Right ventricle myocardium inferior (tissue), 1 donor: ENCODE data around the gene LTF. TPM values are rescaled to one million over a fixed set of nuclear protein-coding genes. Genes with fewer than 3 reads are reported as not detected.
"Not testable (repeated sequence)": the region's sequence is repeated elsewhere in the genome, so short reads cannot be mapped to it uniquely, and the experiment has no call there.

ENCODE experiments used
- ATAC-seq: fragments of 200-7000 bp; cut with Tn5 transposase; one replicate; pipeline ENCODE4 v1.9.1; 2020; ENCODE audit warnings: mild to moderate bottlenecking, moderate library complexity
- DNase-seq: peaks from one replicate; pipeline ENCODE4 v3.0.0; 2021; ENCODE audit errors: missing footprints
- intact Hi-C: fragments of 100-400 bp; cut with DNase I; formaldehyde crosslinking; loops from one replicate; pipeline ENCODE4 v1.11.0; 2022
- total RNA-seq: library from RNA; stranded (reverse); fragmentation: NEBNext Ultra II Directional; extraction: Animal tissue kit (Norgen Biotek cat#: 25700); gene quantifications from one replicate; pipeline ENCODE4 v1.2.1, GENCODE V29; 2021
- donor health status: DM: no; HTN: yes; CAD: no; lungs with severe emphysema.

LTF gene
- total RNA-seq, 1 donor from 2014 or later = 4.8 TPM

- ATAC-seq (no peak), DNase-seq (no peak)
- intact Hi-C loops = no loop called here
Observed at GRCh38 chr3:46406443-46406787, 58.3 kb downstream of the LTF start.

- intact Hi-C loops = no loop called here
- ATAC-seq (no peak), DNase-seq (no peak)
Observed at GRCh38 chr3:46405301-46406019, 59.2 kb downstream of the LTF start.

GRCh38 chr3:46402902-46403301, 61.8 kb downstream of the LTF start:
- intact Hi-C loops, ATAC-seq, DNase-seq: not testable (repeated sequence)

DNA sequence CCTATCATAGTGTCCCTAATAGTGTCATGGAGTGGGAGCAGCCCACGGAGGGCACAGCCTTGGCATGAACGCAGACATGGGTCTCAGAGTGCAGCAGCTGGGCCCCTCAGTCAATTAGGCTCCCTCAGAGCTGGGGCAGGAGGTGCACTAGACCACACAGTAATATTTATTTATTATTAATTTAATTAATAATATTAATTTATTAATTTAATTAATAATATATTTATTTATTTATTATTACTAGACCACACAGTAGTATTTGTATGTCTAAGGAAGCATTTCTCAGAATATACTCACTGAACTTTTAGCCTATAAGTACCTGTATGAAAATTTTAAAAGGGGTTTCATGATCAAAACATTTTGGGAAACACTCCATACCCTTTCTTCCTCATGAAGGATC, 63.1 kb downstream of the LTF start:
- DNase-seq = no peak
- no peak for ATAC-seq
- intact Hi-C loops = no loop called here

DNA sequence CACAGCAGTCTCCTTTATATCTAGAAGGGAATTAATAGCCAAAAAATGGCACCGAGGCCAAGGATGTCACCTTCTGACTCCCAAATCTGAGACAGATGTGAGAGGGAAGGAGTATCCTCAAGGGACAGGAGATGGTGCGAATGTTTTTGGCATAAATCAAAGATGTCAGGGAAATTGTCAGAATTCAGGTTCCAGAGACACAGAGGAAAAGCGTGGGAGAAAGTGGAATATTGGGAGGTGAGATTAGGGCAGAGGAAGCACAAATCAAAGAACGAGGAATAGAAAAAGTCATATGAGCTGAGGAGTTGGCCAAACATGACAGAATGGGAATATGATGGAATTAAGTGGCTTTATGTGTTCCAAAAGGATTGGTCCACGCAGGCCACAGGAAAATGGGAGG, 63.9 kb downstream of the LTF start:
- no peak for ATAC-seq
- no peak for DNase-seq
- intact Hi-C loops = no loop called here

GRCh38 chr3:46400000-46400734, 64.5 kb downstream of the LTF start:
- ATAC-seq (no peak), DNase-seq (no peak)
- intact Hi-C loops = no loop called here

GRCh38 chr3:46399557-46399956, 65.1 kb downstream of the LTF start:
- intact Hi-C loops = no loop called here
- ATAC-seq (no peak), DNase-seq (no peak)

GRCh38 chr3:46399098-46399497, 65.6 kb downstream of the LTF start:
- intact Hi-C loops = no loop called here
- ATAC-seq (no peak), DNase-seq (no peak)

DNA sequence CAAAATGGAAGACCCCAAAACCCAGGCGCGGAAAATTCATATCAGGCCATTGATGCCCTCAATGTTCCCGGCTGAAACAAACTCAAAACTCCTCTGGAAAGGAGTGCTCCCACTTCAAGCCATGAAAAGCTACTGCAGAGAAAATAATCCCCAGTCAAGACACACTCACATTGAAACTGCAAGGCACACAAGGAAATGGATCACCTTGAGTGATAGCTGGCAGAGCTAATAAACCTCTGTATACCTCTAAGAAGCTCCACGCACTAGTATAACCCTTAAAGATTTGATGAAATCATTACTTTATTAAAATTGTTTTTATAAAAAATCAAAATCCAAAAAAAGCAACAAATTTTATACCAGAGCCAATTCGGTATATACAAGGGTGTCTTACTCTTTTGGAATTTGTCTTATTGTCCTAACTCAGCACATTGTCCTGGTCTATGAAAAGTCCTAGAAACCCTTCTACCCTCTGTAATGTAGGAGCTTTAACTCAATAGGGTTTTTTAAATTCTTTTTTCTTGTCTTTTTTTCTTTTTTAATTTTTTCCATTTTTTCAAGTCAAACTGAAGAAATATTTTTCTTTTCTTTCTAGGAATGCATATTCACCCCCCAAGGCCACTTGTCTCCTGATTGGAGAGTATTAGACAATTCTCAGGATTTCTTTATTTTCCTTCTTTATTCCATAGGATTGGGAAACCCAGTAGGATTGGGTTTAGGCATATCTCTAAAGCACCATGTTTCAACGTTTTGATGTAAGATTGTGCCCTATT, 66.3 kb downstream of the LTF start:
- intact Hi-C loops = no loop called here
- ATAC-seq = no peak

GRCh38 chr3:46397111-46397510, 67.6 kb downstream of the LTF start:
- DNase-seq (no peak), ATAC-seq (no peak)
- intact Hi-C loops = no loop called here

More for the DNA sequence above, 66.3 kb downstream of the LTF start:
- no peak for DNase-seq

DNA sequence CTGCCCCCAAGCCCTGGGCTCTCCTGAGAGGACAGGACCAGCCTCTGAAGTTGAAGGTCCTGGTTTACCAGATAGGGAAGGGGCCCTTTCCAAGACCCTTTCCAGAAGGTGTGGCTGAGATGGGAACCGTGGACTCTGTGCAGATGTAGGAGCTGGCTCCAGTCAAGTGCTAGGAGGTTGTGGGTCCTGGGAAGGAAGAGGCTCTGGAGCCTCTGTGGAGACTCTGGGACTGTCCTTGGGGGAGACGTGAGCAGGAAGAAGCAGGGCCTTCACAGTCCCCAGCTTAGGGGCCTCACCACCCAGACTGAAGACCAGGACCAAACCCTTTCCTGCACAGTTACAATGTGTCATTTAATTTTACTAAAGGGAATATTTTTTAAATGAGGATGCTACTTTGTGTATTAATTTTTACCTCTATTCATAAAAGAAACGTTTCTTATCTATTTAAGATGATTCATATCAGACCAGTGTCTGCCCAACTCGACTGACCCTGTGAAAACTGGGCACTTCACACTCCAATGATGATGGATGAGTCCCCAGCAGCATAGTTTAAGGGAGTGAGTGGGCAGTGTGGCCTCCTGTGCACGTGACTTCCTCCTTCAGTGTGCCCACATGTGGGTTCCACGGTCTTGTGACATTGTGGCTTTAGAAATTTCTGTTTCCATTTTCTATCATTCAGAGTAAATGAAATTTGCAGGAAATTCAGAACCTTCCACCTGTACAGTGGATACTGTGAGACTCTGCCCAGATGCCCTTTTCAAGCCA, 68.8 kb downstream of the LTF start:
- ATAC-seq = no peak
- intact Hi-C loops = no loop called here
- no peak for DNase-seq

- no peak for DNase-seq
- no peak for ATAC-seq
- intact Hi-C loops = no loop called here
Observed at GRCh38 chr3:46395210-46395661, 69.5 kb downstream of the LTF start.

DNA sequence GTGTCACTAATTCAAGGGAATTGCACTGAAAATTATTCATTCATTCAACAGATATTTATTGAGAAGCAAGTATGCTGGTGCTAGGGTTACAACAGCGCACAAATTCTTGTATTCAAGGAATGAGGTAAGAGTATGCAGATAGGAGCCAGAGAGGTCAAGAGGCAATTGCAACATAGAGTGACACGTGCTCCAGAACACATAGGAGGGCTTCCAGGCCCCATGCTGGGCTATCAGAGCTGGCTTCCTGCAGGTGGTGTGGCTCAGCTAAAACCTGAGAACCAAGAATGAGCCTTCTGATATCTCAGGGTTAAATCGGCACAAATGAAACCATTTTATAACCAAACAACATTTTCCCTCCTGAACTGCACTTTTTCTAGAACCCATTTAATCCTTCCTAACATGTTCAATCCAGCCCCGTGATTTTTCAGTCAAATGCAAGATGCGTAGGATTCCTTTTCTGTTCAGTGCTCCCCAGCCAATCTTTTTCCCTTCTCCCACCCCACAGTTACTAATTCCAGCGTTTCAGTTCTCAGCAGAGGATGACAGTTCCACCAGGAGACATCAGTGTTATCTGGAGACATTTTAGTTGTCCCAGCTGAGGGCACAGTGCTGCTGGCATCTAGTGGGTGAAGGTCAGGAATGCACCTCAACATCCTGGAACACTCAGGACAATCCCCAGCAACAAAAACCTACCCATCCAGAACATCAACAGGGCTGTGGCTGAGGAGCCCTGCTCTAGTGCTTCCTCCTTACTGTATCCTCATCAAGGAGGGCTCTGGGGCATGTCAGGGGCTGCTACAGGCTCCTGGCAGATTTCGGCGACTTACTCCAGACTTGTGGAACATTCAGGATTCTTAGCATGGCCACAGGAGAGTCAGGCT, 70.9 kb downstream of the LTF start:
- intact Hi-C loops = no loop called here
- peak; percentile 78 for ATAC-seq
- no peak for DNase-seq

- intact Hi-C loops = no loop called here
- ATAC-seq (no peak), DNase-seq (no peak)
Observed at GRCh38 chr3:46393011-46393410, 71.7 kb downstream of the LTF start.

DNA sequence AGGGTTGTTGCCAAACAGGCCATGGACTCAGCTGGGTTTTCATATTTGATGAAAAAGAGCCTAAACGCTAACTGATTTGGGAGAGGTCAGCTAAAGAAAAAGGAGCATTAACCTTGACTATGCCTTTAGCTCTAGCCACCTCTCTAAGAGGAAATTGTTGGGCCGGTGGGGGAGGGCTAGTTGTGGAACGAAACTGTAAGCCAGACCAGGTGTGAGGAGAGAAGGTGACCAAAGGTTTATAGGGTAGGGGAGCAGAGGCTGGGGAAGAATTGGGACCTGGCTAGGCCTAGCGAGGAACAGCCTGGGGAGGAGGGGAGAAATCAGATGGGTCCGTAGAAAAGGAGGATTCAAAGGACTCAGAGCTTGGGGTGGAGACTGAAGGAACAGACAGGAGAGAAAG, 73.2 kb downstream of the LTF start:
- intact Hi-C loops, ATAC-seq, DNase-seq: not testable (repeated sequence)

DNA sequence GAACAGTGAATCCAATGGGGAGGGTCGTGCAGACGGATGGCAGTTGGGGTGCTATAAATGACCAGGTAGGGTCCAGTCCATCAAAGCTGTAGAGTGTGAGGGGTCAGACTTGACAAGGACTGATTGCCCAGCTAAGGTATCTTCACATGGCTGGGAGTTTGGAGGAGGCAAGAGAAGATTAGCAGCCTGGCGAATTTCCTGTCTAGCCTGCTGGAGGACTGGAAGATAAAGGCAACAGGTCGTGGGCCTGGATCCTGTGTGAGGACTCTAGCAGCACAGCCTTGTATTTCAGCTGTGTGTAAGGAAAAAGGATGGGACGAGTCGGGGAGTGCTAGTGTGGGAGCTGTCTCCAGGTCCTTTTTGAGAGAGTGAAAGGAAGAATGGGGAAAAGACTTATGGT, 75.4 kb downstream of the LTF start:
- ATAC-seq = no peak
- intact Hi-C loops = no loop called here

DNA sequence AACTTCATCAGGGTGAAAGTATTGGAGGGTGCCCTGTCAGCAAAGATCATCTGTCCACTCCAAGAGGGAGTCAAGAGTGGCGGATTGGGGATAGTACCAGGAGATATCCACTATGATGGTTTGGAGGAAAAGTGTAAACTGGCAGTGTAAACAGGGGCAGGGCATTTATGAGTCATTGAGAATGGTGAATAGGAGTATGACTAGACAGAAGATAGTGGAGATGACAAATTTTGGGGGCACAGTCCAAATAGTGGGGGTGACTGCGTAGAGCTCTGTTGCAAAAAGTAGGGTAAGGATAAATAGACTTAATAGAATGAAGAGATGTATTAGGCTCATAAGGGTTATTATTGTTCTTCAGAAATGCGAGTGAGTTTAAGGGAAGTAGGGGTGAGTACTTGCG, 75.9 kb downstream of the LTF start:
- ATAC-seq, DNase-seq, intact Hi-C loops: not testable (repeated sequence)

More for the DNA sequence above, 75.4 kb downstream of the LTF start:
- DNase-seq = no peak

DNA sequence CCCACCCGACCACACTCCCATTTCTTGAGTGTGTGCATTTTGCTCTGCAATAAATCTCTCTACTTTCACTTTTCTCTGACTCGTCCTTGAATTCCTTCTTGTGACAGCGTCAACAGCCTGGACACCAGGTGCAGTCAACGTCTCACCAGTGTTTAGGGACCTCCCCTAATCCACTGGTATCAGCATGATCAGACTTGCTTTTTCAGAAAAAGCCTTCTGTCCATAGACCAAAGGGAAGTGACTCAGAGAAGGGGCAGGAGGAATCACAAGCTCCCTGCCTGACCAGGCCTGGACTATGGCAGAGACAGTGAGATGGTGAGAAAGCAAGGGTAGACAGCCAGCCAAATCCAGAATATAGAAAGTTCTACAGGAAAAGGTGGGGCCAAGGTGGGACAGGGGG, 78.5 kb downstream of the LTF start:
- no peak for DNase-seq
- ATAC-seq = no peak
- intact Hi-C loops = no loop called here
